ENCODE measurements around the gene COA4. TPM values are rescaled to one million over a fixed set of nuclear protein-coding genes. Genes with fewer than 3 reads are reported as not detected.
"Not testable (repeated sequence)": the region's sequence is repeated elsewhere in the genome, so short reads cannot be mapped to it uniquely, and the experiment has no call there.

COA4 gene
- total RNA-seq, result 10 to 100 TPM; 55.9 to 72.5 TPM
- long read RNA-seq, transcript COA4-201 (2 exons, 960 nt), result major isoform, 19 of 22 reads
- long read RNA-seq, partial matches to known transcripts, result 0 of 22 reads
- long read RNA-seq, other reads (novel, unspliced or antisense), result 2 of 22 reads

- intact Hi-C loops (cut with DNase I, micrococcal nuclease), result no loop called here
- peak; percentile 95 to 96 for DNase-seq
- peak; percentile 96 for ATAC-seq
Measured at GRCh38 chr11:73876424-73877310, at the start of gene COA4, which contains the start of gene PAAF1. COA4 (minus strand) TSS chr11:73876846; CDS start chr11:73873378, 3,468 bp downstream. PAAF1 (plus strand) TSS chr11:73876999; CDS start chr11:73877022, 23 bp downstream.

GRCh38 chr11:73921180-73921579 is 44.5 kb upstream of the COA4 start:
- DNase-seq (no peak), ATAC-seq (no peak)
- intact Hi-C loops (cut with DNase I, micrococcal nuclease), result no loop called here

GRCh38 chr11:73916435-73916834 is 39.8 kb upstream of the COA4 start:
- intact Hi-C loops (cut with DNase I, micrococcal nuclease), result no loop called here
- DNase-seq, result no peak
- ATAC-seq, result peak; percentile 70

- DNase-seq (no peak), ATAC-seq (peak; percentile 38)
Measured at GRCh38 chr11:73914284-73914683, 37.6 kb upstream of the COA4 start.

GRCh38 chr11:73913472-73913871 is 36.8 kb upstream of the COA4 start:
- DNase-seq, result no peak
- intact Hi-C loops (cut with DNase I, micrococcal nuclease), result no loop called here
- ATAC-seq, result no peak

More at GRCh38 chr11:73914284-73914683, 37.6 kb upstream of the COA4 start:
- intact Hi-C loops (cut with DNase I, micrococcal nuclease), result no loop called here

GRCh38 chr11:73912026-73912425 is 35.4 kb upstream of the COA4 start:
- intact Hi-C loops (cut with DNase I, micrococcal nuclease), result no loop called here
- ATAC-seq (peak; percentile 57), DNase-seq (no peak)

- ATAC-seq, result no peak
- DNase-seq, result no peak
- intact Hi-C loops (cut with DNase I, micrococcal nuclease), result no loop called here
Measured at GRCh38 chr11:73907191-73907590, 30.5 kb upstream of the COA4 start.

- ATAC-seq (no peak), DNase-seq (no peak)
- intact Hi-C loops (cut with DNase I, micrococcal nuclease), result no loop called here
Measured at GRCh38 chr11:73902303-73902702, 25.7 kb upstream of the COA4 start.

GRCh38 chr11:73894725-73895335 is 18.2 kb upstream of the COA4 start:
- ATAC-seq (no peak), DNase-seq (no peak)
- intact Hi-C loops (cut with DNase I, micrococcal nuclease), result no loop called here

GRCh38 chr11:73893041-73893440 is 16.4 kb upstream of the COA4 start:
- ATAC-seq (no peak), DNase-seq (no peak)
- intact Hi-C loops (cut with DNase I, micrococcal nuclease), result no loop called here

- intact Hi-C loops (cut with DNase I, micrococcal nuclease), result no loop called here
- ATAC-seq (no peak), DNase-seq (no peak)
Measured at GRCh38 chr11:73889536-73889935, 12.9 kb upstream of the COA4 start.

GRCh38 chr11:73889019-73889418 is 12.4 kb upstream of the COA4 start:
- DNase-seq (no peak), ATAC-seq (no peak)
- intact Hi-C loops (cut with DNase I, micrococcal nuclease), result no loop called here

- DNase-seq (no peak), ATAC-seq (no peak)
- intact Hi-C loops (cut with DNase I, micrococcal nuclease), result no loop called here
Measured at GRCh38 chr11:73888244-73888643, 11.6 kb upstream of the COA4 start.

- ATAC-seq (no peak), DNase-seq (no peak)
- intact Hi-C loops (cut with DNase I, micrococcal nuclease), result no loop called here
Measured at GRCh38 chr11:73883856-73884255, 7.2 kb upstream of the COA4 start.

GRCh38 chr11:73880449-73880848 is 3.8 kb upstream of the COA4 start:
- DNase-seq; intact Hi-C loops (cut with DNase I, micrococcal nuclease); ATAC-seq: not testable (repeated sequence)

GRCh38 chr11:73878771-73879170 is 2.1 kb upstream of the COA4 start:
- intact Hi-C loops (cut with DNase I, micrococcal nuclease), result no loop called here
- DNase-seq, result no peak
- no peak for ATAC-seq

- intact Hi-C loops (cut with DNase I, micrococcal nuclease), result no loop called here
Measured at GRCh38 chr11:73875840-73876239, 806 bp downstream of the COA4 start.

GRCh38 chr11:73875380-73875779 is 1.3 kb downstream of the COA4 start:
- intact Hi-C loops (cut with DNase I, micrococcal nuclease), result no loop called here
- DNase-seq, result no peak
- no peak for ATAC-seq

More at GRCh38 chr11:73875840-73876239, 806 bp downstream of the COA4 start:
- peak; percentile 23 for ATAC-seq
- peak in 1 of 2 donors; percentile 13 for DNase-seq

GRCh38 chr11:73872749-73873357 is 3.8 kb downstream of the COA4 start:
- no peak for DNase-seq
- intact Hi-C loops (cut with DNase I, micrococcal nuclease), result no loop called here

More at GRCh38 chr11:73872749-73873357, 3.8 kb downstream of the COA4 start:
- no peak for ATAC-seq

Measured in left colon (tissue), 2 donors.